DND-41 (cell line): ENCODE data around the gene ACAD10.

ENCODE experiments used
- EZH2 ChIP-seq: IDR thresholded peaks from 3 replicates; pipeline ENCODE4 v1.6.1; 2012; ENCODE audit warnings: borderline replicate concordance, low read depth, mild to moderate bottlenecking, moderate library complexity, low read length, inconsistent platforms; ENCODE audit not compliant: severe bottlenecking
- TF ChIP-seq, protein P1 (sequence below): IDR thresholded peaks from 2 replicates; pipeline ENCODE4 v1.5.1; 2012; ENCODE audit warnings: borderline replicate concordance, low read length, moderate library complexity, mild to moderate bottlenecking; ENCODE audit not compliant: poor library complexity, severe bottlenecking; ENCODE audit errors: extremely low read depth

DNA sequence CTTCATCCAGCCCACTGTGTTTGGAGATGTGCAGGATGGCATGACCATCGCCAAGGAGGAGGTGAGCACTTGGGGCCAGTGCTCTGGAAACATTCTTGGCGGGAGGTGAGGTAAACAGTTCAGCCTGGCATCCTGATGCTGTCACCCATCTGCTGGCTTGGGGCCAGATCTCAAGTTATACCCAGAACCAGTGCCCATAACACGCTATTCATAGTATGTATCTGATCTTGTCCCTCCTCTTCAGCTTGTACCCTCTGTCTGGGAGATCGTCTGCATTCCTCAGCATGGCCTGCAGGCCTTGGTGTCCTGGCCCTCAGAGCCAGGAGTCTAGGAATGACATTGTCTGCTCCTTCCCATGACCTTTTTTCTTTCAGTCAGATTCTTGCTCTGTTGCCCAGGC is 112.3 kb downstream of the ACAD10 start:
- TF ChIP-seq, protein P1, sequence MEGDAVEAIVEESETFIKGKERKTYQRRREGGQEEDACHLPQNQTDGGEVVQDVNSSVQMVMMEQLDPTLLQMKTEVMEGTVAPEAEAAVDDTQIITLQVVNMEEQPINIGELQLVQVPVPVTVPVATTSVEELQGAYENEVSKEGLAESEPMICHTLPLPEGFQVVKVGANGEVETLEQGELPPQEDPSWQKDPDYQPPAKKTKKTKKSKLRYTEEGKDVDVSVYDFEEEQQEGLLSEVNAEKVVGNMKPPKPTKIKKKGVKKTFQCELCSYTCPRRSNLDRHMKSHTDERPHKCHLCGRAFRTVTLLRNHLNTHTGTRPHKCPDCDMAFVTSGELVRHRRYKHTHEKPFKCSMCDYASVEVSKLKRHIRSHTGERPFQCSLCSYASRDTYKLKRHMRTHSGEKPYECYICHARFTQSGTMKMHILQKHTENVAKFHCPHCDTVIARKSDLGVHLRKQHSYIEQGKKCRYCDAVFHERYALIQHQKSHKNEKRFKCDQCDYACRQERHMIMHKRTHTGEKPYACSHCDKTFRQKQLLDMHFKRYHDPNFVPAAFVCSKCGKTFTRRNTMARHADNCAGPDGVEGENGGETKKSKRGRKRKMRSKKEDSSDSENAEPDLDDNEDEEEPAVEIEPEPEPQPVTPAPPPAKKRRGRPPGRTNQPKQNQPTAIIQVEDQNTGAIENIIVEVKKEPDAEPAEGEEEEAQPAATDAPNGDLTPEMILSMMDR, result no peak
- TF ChIP-seq EZH2, result no peak
